Measurements from ENCODE around the gene STK17A.

Gene STK17A

DNA sequence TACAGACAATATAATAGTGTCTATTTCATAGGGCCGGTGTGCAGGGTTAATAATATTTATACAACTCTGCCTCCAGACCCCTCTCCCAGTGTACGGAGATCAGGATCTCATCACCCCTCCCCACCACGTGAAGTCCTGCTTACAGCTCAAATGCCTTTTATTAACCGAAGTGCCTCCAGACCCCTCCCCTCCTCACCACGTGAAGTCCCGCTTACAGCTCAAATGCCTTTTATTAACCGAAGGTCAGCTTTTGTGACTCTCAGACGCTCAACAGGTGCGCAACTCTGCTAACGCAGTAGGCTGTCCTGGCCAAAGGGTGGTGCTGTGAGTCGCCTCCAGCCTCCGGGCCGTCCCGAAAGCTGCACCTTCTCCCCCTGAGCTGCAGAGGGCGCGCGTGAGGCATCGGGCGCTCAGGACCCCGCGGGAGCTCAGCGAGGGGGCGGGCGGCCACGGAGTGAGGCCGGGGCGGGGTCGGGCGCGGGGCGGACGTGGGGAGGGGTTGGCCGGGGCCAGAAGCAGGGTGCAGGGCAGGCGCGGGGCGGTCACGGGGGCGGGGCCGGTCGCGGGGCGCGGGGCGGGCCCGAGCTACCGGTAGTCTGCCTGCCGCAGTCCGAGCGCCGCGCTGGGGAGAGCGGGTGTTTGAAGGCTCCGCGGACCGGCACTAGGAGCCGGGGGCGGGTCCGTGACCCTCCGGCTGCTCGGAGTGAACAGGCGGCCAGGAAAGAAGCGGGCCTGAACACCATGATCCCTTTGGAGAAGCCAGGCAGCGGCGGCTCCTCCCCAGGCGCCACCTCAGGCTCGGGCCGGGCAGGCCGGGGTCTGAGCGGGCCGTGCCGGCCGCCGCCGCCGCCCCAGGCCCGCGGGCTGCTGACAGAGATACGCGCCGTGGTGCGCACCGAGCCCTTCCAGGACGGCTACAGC is at the start of gene STK17A:
STK17A (plus strand) TSS at position 606 of the 921 bp plus-strand sequence; CDS start at position 742, 136 bp downstream.
- DNase-seq (ENCODE audit: low read depth) = peak; percentile 80

DNA sequence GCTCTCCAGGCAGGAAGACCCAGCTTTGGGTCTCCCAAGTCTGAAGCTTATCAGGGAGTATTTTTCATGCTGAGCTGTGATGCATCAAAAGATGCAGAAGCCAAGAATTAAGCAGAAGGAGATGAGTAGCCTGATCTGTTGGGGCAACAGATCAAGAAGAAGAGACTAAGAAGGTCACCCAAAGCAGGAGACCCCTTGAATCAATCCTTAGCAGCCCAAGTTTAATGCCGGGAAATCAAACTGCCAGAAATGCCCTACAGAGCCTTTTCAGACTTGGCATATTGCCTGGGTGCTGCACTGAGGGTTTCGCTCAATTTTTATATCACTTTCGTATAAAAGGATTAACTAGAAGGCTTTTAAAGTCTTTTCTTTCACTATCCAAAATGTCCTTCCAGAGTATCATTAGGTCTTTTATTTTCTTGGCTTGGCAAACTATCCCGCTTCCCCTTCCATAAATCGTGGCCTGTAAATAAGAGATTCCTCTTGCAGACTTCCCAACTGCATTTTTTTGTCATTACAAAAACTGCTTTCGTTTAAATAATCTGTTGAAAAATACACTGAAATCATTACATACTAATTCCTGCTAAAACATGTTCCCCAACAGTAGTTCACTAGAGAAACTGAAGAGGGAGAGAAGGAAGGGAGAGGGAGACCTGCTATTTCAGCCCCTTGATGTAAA is 49.0 kb upstream of the STK17A start:
- DNase-seq (ENCODE audit: low read depth) = no peak

DNA sequence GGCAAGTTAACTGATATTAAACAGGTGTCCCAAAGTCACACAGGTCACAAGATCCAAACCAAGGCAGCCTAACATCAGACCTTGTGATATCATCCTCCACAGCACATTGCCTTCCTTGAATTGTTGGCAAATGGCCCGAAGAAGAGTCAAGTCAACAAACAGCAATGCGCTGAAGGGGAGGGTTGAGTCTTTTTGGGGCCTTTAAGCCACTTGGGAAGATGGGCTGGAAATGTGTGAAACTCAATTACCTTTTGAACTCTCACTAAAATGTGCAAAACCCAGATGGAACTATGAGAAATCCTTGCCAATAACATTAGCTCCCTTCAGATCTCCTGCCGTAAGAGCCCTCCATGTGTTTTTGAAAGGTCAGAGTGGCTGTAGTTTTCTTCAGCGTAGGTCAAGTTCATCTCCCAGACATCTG is 47.9 kb upstream of the STK17A start:
- no peak for DNase-seq (ENCODE audit: low read depth)

DNA sequence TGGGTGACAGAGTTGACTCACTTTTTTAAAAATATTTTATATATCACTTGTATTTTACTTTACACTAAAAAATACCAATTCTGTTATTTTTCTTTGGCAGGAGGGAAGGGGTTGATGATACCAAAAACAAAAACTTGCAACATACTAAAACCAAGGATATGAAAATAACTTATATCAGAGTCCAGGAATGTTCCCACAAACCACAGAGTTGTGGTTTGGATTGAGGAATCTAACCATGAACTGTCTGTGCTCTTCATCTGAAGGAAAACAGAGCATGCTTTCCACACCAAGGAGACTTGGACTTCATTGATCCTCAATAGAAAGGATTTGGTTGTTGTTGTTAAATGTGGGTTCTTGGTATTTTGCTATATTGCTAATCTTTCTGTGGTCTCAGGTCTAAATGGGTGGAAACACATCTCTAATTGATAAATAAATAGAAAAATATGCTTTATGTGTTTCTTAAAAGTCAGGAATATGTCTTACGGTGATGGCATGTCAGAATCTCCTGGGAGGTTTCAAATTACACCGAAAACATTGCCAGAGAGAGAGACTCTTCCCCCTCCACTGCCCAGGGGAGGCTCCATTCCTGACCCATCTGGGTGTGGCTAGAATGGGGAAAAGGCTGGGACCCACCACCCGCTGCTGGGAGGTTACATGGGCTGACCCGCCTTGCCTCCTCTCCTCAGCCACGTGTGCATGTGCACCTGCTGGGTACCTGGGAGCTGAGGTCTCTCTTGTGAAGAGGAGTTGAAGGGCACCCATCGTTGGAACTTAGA is 46.9 kb upstream of the STK17A start:
- peak; percentile 88 for DNase-seq (ENCODE audit: low read depth)

DNA sequence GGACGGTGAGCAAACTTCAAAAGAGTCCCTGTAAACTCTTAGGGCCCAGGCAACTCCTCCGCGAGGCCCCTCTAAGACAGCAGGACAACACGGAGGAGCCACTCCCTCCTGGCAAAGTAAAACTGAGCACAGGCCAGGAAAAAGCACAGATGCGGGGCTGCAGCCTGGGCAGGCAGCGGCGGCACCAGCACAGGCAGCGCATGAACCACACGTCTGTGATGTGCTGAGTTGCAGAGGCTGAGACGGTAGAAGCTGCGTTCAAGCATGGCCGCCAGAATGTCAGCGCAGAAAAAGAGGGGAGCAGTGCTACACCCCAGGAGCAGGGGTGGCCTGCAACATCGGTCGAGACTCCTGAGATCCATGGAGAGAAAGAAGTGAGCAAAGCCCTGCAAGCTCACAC is 46.1 kb upstream of the STK17A start:
- DNase-seq (ENCODE audit: low read depth) = no peak

DNA sequence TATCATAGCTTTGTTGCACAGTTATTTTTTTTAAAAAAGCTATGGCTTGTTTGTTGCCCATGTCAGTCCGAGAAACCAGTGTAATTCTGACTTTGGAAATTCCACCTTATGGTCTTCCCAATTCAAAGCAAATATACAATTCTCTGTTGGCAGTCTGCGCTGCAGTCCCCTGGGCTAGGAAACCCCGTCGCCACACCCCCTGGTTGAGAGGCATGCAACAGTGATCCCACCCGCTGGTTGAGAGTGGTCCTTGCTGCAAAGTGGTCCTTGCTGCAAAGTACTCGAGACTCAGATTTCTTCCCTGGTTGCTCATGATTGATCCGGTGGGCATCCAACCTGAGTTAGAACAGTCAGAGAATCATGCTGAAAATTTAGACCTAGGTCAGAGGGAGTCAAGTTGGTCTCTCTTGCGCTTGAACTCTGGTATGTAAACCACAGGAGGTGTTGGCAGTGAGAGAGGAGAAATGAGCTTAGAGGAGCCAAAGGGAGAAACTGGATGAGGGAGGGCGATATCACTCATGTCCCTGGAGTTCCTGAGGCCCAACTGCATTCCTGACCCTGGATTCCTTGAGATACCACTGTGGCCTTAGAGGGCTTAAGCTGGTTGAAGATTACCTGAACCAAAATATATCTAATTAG is 45.0 kb upstream of the STK17A start:
- DNase-seq (ENCODE audit: low read depth) = no peak

DNA sequence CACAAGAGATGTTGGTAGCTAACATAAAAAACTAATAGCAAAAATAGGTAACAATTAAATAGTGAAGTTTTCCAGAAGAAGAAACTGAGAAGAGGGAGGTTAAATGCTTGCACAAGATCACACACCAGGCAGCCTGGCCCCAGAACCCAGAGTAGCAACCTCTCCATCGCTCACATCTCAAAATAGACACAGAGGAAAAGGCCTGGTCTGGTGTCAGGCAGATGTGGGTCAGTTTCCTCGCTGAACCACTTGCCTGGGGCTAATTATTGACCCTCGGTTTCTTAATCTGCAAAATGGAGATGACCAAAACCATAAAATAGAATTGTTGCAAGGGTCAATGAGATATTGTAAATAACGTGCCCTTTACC is 44.5 kb upstream of the STK17A start:
- DNase-seq (ENCODE audit: low read depth) = no peak

DNA sequence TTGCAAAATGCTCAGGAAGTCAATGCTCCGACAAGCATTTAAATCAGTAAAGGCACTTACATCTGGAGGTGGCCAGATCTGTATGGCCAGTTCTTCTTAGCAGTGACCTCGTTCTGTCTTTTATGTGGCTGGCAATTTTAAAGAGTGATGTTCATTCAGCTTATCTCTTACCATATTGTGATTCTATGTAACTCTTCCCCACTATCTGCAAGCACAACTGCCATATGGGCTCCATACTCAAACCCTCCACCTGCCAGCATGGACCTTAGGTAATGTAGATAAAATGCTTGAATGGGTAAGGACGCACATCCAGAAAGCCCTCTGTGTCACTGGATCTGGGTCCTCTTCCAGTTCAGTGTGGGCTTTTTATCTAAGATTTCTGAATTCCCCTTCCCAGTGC is 42.4 kb upstream of the STK17A start:
- DNase-seq (ENCODE audit: low read depth) = no peak

DNA sequence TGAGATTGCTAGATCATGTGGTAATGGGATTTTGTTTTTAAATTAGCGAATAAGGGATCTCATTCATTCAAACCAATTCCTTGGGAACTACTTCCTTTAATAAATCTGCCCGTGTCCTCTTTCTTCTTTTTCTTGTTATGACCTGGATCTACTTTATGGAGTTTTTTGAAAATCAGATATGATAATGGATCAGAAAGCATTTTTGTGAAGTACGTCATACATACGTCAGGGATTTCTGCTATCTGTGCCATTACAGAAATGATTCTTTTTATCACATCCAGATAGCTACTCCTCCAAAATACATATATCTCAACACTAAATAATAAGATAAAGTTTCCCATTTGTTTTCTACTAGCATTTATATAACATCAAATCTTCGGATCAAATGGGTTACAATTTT is 40.2 kb upstream of the STK17A start:
- no peak for DNase-seq (ENCODE audit: low read depth)

DNA sequence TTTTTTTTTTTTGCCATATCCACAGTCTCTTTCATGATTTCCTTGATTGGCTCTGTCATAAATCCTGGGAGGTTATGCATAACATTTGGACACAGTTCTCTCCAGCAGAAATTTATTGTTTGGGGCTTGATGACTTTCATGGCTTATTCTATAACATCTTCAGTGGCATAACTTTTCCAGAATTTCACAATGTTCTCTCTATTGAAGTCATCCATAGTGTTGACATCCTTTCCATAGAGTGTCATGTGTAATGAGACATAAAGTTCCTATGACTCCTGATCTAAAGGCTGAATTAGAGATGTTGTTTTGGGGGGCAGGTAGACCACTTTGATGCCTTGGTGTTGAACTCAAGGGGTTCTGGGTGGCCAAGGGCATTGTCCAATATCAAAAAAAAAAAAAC is 36.7 kb upstream of the STK17A start:
- no peak for DNase-seq (ENCODE audit: low read depth)

DNA sequence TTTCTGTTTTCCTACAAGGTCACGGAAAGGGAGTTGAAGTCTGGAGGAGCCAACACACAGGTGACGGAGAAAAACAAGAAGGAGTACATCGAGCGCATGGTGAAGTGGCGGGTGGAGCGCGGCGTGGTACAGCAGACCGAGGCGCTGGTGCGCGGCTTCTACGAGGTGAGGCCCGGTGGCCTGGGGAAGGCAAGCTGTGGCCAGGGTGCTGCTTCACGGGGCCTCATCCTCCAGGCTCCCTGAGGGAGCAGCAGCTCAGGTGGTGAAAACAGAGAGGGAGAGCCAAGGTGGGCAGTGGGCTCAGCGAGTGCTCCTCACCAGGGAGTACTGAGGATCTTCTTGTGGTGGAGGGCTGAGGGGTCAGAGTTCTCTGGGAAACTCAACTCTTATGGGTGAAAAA is 32.5 kb upstream of the STK17A start:
- no peak for DNase-seq (ENCODE audit: low read depth)

DNA sequence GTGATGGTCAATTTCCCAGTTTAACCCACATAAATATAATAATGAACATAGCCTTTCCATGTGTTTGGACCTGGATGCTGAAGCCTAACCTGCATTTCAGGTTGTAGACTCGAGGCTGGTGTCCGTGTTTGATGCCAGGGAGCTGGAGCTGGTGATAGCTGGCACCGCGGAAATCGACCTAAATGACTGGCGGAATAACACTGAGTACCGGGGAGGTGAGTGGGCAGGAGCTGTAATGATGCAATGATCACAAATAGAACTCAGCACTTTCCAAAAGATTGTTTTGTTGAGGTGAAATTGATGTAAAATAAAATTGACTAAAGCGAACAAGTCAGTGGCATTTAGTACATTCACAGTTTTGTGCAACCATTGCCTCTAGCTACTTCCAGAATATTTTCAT is 30.8 kb upstream of the STK17A start:
- DNase-seq (ENCODE audit: low read depth) = no peak

DNA sequence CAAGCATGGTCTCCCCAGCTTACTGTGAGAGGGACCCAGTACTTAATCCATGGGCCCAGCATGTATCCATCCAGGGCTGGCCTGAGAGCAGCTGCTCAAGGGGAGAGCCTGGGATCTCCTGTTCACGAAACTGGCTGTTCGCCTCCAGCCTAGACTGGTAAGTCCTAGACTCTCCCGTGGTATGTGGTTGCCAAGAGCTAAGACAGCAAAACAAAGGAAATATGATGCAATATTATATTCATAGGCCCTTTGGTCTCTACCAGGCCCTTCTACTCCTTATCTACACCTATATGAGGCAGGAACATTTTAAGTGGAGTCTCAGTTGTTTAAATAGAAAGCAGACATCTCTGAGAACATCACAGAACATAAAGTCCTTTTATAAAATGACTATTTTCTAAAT is 28.9 kb upstream of the STK17A start:
- no peak for DNase-seq (ENCODE audit: low read depth)

DNA sequence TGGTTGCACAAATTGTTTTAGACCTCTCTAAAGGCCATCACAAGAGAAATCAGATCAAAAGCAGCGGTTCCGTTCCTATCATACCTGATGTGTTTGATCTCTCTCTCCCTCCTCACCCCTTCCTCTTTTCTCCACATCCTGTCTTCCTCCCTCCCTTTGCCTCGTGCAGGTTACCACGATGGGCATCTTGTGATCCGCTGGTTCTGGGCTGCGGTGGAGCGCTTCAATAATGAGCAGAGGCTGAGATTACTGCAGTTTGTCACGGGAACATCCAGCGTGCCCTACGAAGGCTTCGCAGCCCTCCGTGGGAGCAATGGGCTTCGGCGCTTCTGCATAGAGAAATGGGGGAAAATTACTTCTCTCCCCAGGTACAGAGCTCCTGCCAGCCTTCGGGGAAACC is 28.5 kb upstream of the STK17A start:
- no peak for DNase-seq (ENCODE audit: low read depth)

DNA sequence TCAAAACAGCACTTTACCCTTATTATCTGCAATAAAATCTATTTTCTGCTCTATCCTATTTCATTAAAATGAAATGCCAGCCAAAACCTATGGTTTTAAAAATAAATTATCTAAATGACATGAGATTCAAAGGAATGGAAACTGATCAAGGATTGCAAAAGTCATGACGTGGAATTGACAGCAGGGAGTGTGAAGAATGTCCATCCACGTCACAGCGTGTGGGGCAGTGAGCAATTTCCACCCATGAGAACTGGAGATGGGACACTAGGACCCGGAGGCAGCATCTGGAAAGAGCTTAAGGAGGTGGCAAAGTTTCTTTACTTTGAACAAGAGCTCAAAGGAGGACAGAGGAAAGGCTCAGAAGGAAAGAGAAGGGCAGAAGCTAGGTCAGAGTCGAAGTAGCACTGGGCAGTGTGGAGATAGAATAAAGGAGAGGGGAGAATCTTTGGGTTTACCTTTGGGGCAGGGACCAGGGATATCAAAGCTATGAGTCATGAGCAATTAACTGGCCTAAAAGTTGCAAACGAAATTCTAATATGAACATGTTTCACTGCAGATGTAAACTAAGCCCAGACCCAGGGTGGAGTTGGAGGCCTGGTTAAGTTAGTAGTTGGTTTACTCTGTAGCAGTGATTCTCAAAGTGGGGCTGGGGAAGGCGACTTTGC is 24.9 kb upstream of the STK17A start:
- no peak for DNase-seq (ENCODE audit: low read depth)

DNA sequence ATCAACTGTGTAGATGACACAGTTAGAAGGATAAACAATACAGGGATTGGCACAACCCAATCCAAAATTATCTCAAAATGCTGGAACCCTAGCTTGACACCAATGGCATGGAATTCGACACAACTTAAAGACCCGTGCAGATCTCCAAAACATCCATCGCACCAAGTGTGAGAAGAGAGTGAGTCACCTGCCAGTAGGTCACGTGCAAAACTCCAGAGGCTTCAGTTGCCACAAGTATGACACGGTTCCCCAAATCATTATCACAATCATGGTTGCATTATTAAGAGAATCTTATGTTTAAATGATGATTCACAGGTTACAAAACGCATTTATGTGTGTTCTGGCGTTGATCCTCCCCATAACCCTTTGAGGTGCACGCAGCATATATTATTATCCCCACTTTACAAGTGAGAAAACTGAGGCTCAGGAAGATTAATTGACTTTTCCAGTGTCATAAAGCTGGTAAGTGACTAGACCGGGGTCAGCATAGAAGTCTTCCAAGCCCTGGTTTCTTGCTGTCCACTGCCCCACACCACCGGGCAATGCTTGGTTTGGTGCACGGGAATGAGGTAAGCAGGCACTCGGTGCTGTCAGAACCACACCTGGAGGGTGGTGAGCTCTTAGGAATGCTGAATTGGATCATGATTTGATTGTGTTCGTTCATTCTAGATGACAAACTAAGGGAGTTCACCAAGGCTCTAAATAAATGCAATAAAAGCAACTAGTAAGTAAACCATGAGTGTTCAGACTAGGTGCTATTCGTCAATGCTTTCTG is 23.6 kb upstream of the STK17A start:
- no peak for DNase-seq (ENCODE audit: low read depth)

DNA sequence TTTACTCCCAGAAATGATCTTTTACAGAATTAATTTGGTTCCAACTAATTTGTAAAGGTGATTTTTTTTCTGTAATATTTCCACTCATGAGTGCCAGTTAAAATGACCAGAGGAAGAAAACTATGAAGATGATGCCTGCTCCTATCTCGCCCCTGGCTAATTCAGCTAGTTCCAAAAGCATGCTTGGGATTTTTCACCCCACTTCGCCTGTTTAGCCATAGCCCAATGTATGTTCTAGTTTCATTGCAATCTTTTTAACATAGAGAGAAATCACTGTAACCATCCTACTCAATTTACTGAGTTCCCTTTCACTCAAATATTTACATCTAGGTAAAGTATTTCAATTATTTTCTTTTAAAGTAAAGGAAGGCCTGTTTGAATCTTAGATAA is 23.0 kb upstream of the STK17A start:
- no peak for DNase-seq (ENCODE audit: low read depth)

DNA sequence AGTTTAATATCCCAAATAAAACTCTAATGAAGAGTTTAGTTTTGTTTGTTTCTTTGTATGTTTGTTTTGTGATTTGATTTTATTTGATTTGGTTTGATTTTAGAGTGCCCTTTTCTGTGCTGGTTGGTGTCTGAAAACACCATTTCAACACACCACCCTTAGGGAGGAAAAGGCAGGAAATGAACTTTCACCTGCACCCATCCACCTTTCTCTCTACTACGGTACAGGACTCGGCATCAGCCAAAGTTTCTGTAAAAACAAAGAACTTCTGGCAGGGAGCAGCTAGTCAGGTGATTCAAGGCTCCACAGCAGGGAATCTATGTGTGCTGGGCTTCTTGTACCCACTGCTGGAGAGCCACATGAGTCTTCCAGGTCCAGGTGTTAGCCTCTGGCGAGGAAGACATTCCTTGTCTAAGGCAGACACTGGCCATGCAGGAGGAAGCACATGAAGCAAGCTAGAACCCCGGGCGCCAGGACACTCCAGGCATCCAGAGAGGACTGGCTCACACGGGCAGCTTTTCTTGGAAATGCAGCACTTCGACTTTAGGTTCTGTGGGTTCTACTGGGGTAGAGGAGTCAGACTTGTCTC is 22.1 kb upstream of the STK17A start:
- no peak for DNase-seq (ENCODE audit: low read depth)

DNA sequence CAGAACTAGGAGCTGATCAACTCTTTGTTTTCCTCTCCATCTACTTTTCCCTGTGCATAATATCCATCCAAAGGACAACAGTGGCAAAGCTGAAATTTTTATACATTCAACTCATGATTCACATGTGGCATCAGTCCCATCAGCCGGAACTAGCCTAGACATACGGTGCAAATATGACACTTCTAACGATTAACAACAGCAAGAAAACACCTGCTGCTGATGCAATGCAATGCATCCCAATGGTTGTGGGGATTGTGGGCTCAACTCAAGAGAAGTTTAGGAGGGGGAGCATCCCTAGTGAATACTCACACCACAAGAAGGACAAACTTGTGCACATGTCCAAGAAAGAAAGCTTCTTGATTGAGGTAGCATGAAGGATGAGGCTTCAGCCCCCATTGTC is 20.5 kb upstream of the STK17A start:
- DNase-seq (ENCODE audit: low read depth) = no peak

DNA sequence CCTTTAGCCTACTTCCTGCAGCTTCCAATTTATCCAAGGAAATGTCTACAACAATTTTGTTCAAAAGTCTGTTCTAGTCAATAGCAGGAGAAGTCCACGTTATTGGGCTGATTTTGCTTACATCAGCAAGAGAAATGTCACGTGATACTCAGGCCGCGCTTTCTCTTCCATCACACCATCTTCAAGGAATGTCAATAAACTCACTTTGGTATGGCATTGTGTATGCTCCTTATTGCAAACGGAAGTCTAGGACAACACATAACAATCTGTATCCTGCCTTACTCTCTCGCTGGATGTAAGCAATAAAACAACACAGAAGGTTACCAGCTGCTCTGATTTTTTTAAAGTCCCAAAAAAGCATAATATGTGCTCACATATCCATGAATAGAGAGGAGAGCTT is 17.1 kb upstream of the STK17A start:
- no peak for DNase-seq (ENCODE audit: low read depth)

DNA sequence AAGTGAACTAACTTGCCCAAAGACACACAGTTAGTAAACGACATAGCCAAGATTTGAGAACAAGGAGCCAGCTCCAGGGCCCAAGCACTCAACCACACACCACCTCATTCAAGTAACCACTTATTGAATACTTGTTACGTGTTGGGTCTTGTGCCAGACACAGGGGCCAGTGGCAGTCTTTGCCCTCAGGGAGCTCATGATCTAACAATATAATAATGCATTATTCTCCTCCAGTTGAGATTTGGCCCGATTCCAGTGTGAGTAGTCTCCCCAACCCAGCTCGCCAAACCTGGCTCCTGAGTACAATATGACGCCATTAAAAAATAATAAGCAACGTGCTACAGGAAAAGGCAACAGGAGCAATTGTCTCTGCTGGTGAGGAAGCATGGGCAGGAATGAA is 14.4 kb upstream of the STK17A start:
- no peak for DNase-seq (ENCODE audit: low read depth)
